Stimulated activated memory B cell treated with anti-CD40 and anti-IgM and Interleukin-4, amounts not matched to agents 10 μg/mL and 1 μg/mL and 100 μg/mL, for 72 hours (primary cell): ENCODE measurements around the gene DGCR8.
"Not testable (repeated sequence)": the region's sequence is repeated elsewhere in the genome, so short reads cannot be mapped to it uniquely, and the experiment has no call there.

ENCODE experiments used
- ATAC-seq: fragments of 150-1000 bp; cut with Tn5 transposase; 2 replicates; pipeline ENCODE4 v1.10.0; 2021
- H3K27ac Mint-ChIP-seq: one replicate; pipeline ENCODE4 v1.8.0; 2022; ENCODE audit warnings: mild to moderate bottlenecking, mixed read lengths
- H3K27me3 Mint-ChIP-seq: one replicate; pipeline ENCODE4 v1.8.0; 2022; ENCODE audit warnings: mixed read lengths
- H3K36me3 Mint-ChIP-seq: one replicate; pipeline ENCODE4 v1.8.0; 2022; ENCODE audit warnings: mixed read lengths
- H3K4me1 Mint-ChIP-seq: one replicate; pipeline ENCODE4 v1.8.0; 2022; ENCODE audit warnings: mixed read lengths
- H3K4me3 Mint-ChIP-seq: one replicate; pipeline ENCODE4 v1.8.0; 2022; ENCODE audit warnings: mild to moderate bottlenecking, moderate library complexity, mixed read lengths
- H3K9me3 Mint-ChIP-seq: one replicate; pipeline ENCODE4 v1.8.0; 2022; ENCODE audit warnings: mixed read lengths

Gene DGCR8

GRCh38 chr22:20058989-20059770 is 20.9 kb upstream of the DGCR8 start:
- H3K27me3 Mint-ChIP-seq = no peaks in the 10 kb centered on the region
- no peak overlapping the region for H3K27ac Mint-ChIP-seq
- peaks cover 86% of the 10 kb centered on the region for H3K36me3 Mint-ChIP-seq
- H3K4me3 Mint-ChIP-seq = no peak overlapping the region
- H3K4me1 Mint-ChIP-seq = no peaks in the 10 kb centered on the region
- ATAC-seq = no peak
- H3K9me3 Mint-ChIP-seq = no peaks in the 10 kb centered on the region

DNA sequence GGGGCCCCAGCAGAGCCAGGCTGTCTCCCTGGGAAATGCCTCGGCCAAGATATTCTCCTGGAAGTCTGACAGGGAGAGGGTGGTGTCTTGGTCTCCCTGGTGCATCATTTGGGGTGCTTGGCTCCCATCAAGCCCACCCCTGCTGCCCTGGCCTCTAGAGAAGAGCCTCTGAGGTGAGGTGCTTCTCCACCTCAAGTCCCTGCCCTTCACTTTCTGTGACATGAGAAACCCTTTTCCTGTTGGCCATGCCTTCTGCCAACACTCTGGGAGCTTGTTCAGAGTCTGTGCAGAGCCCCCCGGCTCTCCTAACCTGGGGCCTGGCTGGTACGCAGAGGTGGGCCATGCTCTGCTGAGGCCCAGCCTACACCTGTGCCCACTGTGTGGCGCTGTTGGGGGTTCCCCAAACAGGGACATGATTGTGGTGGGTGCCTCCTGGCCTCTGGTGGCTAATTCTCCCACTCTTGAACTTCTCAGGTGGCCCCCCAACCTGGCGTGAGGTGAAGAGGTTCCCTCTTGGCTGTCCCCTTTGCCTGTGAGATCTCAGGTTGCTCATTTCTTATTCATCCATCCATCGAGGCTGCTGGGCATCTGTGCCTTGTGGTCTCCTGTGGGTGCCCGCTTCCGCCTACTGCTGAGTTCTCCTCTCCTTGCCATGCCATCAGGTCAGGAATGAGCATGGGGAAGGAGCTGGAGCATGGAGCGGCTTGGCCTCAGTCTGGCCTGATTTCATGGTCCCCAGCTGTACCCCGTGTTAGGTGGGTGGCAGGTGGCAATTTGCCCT is 19.2 kb upstream of the DGCR8 start:
- ATAC-seq = no peak

DNA sequence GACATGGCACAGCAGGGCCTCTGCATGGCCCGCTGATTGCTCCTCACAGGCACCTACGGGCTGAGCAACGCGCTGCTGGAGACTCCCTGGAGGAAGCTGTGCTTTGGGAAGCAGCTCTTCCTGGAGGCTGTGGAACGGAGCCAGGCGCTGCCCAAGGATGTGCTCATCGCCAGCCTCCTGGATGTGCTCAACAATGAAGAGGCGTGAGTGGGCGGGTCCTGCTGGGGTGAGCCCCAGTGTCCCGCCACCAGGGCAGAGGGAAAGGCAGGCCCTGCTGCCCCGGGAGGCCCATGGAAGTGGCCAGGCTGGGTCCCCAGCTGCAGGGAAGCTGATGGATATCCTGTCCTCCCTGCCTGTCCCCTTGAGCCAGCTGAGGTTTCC is 18.6 kb upstream of the DGCR8 start:
- Mint-ChIP-seq H3K27ac (no peak overlapping the region), H3K9me3 (no peaks in the 10 kb centered on the region), H3K36me3 (peaks cover 77% of the 10 kb centered on the region), H3K4me3 (no peak overlapping the region), H3K27me3 (no peaks in the 10 kb centered on the region), H3K4me1 (no peaks in the 10 kb centered on the region)
- no peak for ATAC-seq

More for the DNA sequence above, 19.2 kb upstream of the DGCR8 start:
- Mint-ChIP-seq H3K27ac (no peak overlapping the region), H3K27me3 (no peaks in the 10 kb centered on the region), H3K4me1 (no peaks in the 10 kb centered on the region), H3K9me3 (no peaks in the 10 kb centered on the region), H3K36me3 (peaks cover 81% of the 10 kb centered on the region), H3K4me3 (no peak overlapping the region)

GRCh38 chr22:20062043-20062765 is 17.8 kb upstream of the DGCR8 start:
- no peak overlapping the region for H3K4me3 Mint-ChIP-seq
- H3K36me3 Mint-ChIP-seq = peaks cover 72% of the 10 kb centered on the region
- no peaks in the 10 kb centered on the region for H3K9me3 Mint-ChIP-seq
- no peak overlapping the region for H3K27ac Mint-ChIP-seq
- no peaks in the 10 kb centered on the region for H3K27me3 Mint-ChIP-seq
- ATAC-seq = no peak
- no peaks in the 10 kb centered on the region for H3K4me1 Mint-ChIP-seq

GRCh38 chr22:20062766-20063083 is 17.3 kb upstream of the DGCR8 start:
- Mint-ChIP-seq H3K27me3 (no peaks in the 10 kb centered on the region), H3K4me1 (no peaks in the 10 kb centered on the region), H3K9me3 (no peaks in the 10 kb centered on the region), H3K36me3 (peaks cover 68% of the 10 kb centered on the region), H3K27ac (no peak overlapping the region), H3K4me3 (no peak overlapping the region)
- ATAC-seq = no peak

GRCh38 chr22:20063271-20064139 is 16.5 kb upstream of the DGCR8 start:
- no peaks in the 10 kb centered on the region for H3K27me3 Mint-ChIP-seq

DNA sequence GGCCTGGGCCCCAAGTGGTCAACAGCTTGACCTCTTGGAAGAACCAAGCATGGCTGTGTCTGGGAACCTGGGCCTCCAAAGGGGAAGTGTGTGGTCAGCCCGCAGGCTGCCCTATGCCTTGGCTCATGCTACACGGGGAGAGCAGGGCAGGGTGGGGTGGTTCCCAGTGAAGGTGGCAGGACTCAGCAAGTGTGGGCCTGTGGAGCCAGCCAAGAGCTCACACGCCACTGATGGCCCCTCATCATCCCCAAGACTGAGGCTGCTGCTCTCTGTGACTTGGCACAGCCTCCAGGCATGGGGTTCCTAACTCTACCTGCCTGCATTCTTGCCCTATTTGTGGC is 15.9 kb upstream of the DGCR8 start:
- H3K36me3 Mint-ChIP-seq = peaks cover 54% of the 10 kb centered on the region
- no peaks in the 10 kb centered on the region for H3K9me3 Mint-ChIP-seq
- no peak for ATAC-seq
- no peaks in the 10 kb centered on the region for H3K4me1 Mint-ChIP-seq
- H3K4me3 Mint-ChIP-seq = no peak overlapping the region
- H3K27ac Mint-ChIP-seq = no peak overlapping the region
- no peaks in the 10 kb centered on the region for H3K27me3 Mint-ChIP-seq

More at GRCh38 chr22:20063271-20064139, 16.5 kb upstream of the DGCR8 start:
- no peak overlapping the region for H3K4me3 Mint-ChIP-seq
- peaks cover 60% of the 10 kb centered on the region for H3K36me3 Mint-ChIP-seq
- H3K4me1 Mint-ChIP-seq = no peaks in the 10 kb centered on the region
- no peaks in the 10 kb centered on the region for H3K9me3 Mint-ChIP-seq
- H3K27ac Mint-ChIP-seq = no peak overlapping the region
- no peak for ATAC-seq

- no peaks in the 10 kb centered on the region for H3K4me1 Mint-ChIP-seq
- no peak overlapping the region for H3K4me3 Mint-ChIP-seq
- ATAC-seq = no peak
- H3K9me3 Mint-ChIP-seq = no peaks in the 10 kb centered on the region
- no peak overlapping the region for H3K27ac Mint-ChIP-seq
- peaks cover 48% of the 10 kb centered on the region for H3K36me3 Mint-ChIP-seq
- no peaks in the 10 kb centered on the region for H3K27me3 Mint-ChIP-seq
These were observed 15.3 kb upstream of the DGCR8 start for GRCh38 chr22:20064545-20065262.

DNA sequence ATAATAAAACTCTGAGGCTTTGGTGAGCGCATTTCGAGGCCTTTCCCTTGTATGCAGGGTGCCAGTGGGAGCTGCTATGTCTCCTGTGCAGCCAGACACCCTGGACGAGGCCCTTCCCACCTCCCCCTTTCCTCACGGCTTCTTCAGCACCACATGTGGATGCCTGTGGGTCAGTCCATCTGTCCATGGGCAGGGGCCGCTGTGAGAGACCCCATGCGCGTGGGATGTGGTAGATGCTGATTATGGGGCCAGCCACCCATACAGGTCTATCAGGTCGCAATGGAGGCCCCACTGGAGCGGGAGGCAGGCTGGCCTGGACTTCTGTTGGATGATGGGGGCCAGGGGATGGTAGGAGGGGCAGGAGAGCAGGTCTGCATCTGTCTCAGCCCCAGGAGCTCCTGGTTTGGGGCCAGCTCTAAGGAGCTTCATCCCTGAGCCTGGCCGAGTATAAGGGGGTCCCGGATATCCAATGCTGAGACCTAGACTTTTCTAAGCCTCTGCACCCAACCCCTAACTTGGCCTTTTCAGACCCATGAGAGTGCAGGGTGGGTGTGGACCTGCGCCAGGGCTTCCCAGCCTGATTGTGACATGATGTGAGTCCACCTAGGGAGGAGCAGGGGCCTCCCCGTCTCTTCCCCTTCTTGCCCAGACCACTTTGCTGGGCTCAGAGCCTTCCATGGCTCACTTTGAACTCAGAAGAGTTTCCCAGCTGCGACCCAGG is 14.0 kb upstream of the DGCR8 start:
- no peak overlapping the region for H3K27ac Mint-ChIP-seq
- H3K9me3 Mint-ChIP-seq = no peaks in the 10 kb centered on the region
- no peaks in the 10 kb centered on the region for H3K27me3 Mint-ChIP-seq
- H3K4me3 Mint-ChIP-seq = no peak overlapping the region
- peaks cover 39% of the 10 kb centered on the region for H3K36me3 Mint-ChIP-seq
- no peak for ATAC-seq
- H3K4me1 Mint-ChIP-seq = no peaks in the 10 kb centered on the region

DNA sequence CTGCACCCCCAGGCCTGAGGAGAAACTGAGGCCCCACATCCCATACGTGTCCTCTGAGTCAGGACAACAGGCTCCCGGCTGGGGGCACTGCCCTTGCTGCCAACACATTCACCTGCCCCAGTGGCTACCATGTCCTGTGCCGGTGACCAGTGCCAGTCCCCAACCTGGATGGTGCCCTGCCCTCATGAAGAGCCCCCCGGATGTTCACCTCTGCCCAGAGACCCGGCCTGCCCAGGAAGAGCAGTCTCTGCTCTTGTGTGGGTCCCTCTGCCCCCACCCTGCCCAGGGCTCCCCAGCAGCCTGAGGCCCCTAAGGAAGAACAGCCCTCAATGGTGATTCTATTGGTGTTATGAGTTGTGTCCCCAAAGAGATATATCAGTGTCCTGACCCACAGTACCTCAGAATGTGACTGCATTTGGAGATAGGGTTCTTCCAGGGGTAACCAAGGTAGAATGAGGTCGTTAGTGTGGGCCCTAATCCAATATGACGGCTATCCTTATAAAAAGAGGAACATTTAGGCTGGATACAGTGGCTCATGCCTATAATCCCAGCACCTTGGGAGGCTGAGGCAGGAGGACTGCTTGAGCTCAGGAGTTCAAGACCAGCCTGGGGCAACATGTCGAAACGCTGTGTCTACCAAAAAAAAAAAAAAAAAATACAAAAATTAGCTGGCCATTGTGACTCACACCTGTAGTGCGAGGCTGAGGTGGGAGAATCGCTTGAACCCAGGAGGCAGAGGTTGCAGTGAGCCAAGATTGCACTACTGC is 13.2 kb upstream of the DGCR8 start:
- Mint-ChIP-seq H3K9me3 (no peaks in the 10 kb centered on the region), H3K27me3 (no peaks in the 10 kb centered on the region), H3K4me1 (no peaks in the 10 kb centered on the region), H3K4me3 (no peak overlapping the region), H3K36me3 (peaks cover 32% of the 10 kb centered on the region), H3K27ac (no peak overlapping the region)
- no peak for ATAC-seq

DNA sequence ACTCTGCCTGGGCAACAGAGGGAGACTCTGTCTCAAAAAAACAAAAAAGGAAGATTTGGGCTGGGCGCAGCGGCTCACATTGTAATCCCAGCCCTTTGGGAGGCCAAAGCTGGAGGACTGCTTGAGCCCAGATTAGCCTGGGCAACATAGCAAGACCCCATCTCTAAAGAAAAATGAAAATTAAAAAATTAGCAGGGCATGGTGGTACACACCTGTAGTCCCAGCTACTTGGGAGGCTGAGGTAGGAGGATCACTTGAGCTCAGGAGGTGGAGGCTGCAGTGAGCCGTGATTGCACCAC is 12.7 kb upstream of the DGCR8 start:
- not testable (repeated sequence) for ATAC-seq, H3K27ac Mint-ChIP-seq, H3K27me3 Mint-ChIP-seq, H3K4me1 Mint-ChIP-seq, H3K4me3 Mint-ChIP-seq, H3K9me3 Mint-ChIP-seq
- H3K36me3 Mint-ChIP-seq = peaks cover 27% of the 10 kb centered on the region

- no peaks in the 10 kb centered on the region for H3K9me3 Mint-ChIP-seq
- ATAC-seq = no peak
- peaks cover 14% of the 10 kb centered on the region for H3K36me3 Mint-ChIP-seq
- no peaks in the 10 kb centered on the region for H3K4me1 Mint-ChIP-seq
- H3K4me3 Mint-ChIP-seq = no peak overlapping the region
- no peak overlapping the region for H3K27ac Mint-ChIP-seq
- H3K27me3 Mint-ChIP-seq = no peaks in the 10 kb centered on the region
These were observed 11.4 kb upstream of the DGCR8 start for GRCh38 chr22:20068640-20069039.

DNA sequence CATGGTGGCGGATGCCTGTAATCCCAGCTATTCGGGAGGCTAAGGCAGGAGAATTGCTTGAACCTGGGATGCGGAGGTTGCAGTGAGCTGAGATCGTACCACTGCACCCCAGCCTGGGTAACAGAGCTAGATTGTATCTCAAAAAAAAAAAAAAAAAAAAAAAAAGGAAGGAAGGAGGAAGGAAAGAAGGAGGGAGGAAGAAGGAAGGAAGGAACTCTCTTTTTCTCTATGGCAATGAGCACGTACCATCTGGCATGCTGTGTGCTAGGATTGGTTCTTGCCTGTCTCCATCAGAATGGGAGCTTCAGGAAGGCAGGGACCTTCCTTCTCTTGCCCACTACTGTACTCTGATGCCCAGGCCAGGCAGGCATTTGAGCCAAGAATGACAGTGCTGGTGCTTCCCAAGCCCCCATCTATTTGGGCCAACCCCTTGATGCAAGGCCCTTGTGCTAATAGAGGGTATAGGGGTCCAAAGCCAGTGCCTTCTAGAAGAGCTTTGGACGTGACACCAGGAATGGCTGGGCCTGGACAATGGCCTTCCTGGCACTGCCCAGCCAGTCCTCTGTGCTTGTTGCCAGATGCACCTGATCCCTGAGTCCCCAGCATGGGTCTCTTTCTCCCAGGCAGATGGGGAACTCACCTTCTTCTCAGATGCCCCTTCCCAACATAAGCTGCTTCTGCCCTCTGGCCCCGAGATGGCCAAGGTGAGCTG is 10.6 kb upstream of the DGCR8 start:
- no peaks in the 10 kb centered on the region for H3K27me3 Mint-ChIP-seq
- no peaks in the 10 kb centered on the region for H3K9me3 Mint-ChIP-seq
- peaks cover 10% of the 10 kb centered on the region for H3K36me3 Mint-ChIP-seq
- H3K4me1 Mint-ChIP-seq = no peaks in the 10 kb centered on the region
- H3K4me3 Mint-ChIP-seq = no peak overlapping the region
- H3K27ac Mint-ChIP-seq = no peak overlapping the region
- no peak for ATAC-seq
